HG03097 (cell line): ENCODE results near the gene XYLT1.

Experiments used
- ATAC-seq: cut with Tn5 transposase; IDR thresholded peaks from one replicate; pipeline ENCODE4 v1.9.1; 2021; ENCODE audit not compliant: unreplicated experiment, low FRiP score

Gene XYLT1

GRCh38 chr16:17173281-17173680 is 297.5 kb downstream of the XYLT1 start:
- ATAC-seq = no peak

DNA sequence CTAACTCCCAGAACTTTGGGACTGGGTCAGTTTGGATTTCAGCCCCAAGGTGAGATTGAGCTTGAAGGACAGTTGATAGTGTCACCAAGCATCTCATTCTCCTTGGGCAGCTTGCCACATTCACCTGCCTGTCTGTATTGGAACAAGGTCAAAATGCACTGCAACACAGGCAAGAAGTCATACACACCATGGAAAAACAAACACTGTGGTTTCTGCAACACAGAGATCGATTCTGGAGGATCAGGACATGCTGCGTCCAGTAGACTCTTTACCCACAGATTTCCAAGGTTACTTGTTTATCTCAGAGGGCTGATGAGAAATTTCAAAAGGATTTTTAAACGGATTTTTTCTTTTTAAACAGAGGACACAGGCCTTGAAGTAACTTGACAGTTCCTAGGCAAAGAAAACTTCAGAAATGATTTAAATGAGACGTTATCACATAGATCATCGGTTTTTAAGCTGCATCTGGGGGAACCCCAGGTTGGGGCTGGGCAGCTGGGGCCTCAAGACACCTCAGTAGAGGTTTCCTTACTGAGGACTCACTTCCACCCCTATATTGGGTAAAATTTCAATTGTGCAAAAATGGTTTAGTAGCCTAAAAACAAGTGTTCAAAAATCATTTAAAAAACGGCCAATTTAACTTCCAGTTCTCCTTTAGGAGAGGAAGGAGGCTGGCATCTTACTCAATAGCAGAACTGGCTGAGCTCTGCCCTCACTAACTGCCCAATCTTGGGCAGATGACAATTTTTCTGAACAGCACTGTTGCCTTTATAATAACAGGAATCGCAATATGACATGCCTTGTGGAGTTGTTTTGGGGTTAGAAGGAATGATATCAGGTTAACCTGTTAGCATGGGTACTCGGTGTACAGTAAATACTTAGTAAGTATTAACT is 299.3 kb downstream of the XYLT1 start:
- no peak for ATAC-seq

DNA sequence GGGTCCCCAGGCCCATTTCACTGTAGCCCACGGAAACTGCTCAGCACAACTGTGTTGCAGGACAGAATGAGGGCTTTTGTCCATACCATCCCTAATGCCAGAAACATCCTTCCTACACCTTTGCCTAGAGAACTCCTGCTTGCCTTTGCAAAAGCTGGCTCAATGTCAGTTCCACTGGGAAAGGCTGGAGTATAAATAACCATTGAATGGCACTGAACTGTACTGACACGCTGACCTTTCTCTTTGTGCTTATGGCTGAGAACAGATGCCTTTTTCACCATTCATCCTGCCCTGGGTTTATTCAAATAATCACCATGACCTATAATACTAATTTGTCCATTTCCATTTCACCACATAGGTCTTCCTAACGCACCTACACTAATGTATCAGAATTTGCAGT is 300.3 kb downstream of the XYLT1 start:
- ATAC-seq = no peak

DNA sequence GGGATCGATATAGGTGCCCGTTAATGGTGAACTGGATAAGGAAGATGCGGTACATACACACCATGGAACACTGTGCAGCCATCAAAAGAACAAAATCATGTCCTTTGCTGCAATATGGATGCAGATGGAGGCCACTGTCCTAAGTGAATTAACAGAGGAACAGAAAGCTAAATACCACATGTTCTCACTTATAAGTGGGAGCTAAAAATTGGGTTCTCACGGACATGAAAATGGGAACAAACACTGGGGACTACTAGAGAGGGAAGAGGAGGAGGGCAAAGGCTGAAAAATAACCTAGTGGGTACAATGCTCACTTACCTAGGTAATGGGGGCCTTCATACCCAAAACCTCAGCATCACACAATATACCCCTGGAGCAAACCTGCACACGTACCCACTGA is 302.6 kb downstream of the XYLT1 start:
- ATAC-seq = no peak

DNA sequence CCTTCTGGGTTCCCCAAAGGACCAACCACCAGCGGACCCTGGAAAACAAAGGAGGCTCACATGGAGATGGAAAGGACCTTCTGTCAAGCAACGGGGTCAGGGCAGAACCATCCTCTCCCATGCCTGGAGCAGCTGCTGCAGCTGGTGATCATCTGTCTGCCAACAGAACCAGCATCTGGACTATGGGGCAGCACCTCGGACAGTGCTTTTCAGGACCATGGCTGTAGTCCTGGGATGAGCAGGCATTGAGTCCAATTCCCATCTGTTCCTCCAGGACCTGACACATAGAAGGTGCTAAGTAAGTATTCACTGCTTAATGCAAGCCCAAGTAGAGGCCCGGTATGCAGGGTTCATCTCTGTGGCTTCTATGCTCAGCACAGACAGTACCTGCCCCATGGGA is 304.7 kb downstream of the XYLT1 start:
- ATAC-seq = no peak

- no peak for ATAC-seq
Observed at GRCh38 chr16:17162560-17162959, 308.2 kb downstream of the XYLT1 start.

DNA sequence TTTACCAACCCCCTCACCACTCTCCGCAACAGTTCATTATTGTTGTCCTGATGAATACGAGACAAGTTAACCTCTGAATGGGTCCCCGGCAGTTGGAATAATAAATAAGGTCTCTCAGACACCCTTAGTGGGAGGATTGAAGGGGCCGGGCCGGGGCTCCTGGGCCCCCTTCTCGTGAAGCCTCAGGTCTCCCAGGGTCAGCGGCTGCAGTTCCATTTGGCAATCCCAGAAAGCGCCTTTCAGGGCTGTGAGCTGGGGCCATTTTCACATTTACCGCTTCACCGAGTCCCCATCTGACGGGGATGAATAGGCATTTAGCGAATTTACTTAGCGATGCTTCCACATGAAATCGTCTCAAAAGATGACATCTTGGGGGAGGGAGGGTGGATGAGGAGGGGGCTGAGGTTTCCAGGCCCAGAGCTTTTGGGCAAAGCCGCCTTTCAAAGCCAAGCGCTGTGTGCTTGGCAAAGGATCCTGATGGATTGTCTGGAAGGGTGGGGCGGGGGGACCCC is 309.8 kb downstream of the XYLT1 start:
- no peak for ATAC-seq

DNA sequence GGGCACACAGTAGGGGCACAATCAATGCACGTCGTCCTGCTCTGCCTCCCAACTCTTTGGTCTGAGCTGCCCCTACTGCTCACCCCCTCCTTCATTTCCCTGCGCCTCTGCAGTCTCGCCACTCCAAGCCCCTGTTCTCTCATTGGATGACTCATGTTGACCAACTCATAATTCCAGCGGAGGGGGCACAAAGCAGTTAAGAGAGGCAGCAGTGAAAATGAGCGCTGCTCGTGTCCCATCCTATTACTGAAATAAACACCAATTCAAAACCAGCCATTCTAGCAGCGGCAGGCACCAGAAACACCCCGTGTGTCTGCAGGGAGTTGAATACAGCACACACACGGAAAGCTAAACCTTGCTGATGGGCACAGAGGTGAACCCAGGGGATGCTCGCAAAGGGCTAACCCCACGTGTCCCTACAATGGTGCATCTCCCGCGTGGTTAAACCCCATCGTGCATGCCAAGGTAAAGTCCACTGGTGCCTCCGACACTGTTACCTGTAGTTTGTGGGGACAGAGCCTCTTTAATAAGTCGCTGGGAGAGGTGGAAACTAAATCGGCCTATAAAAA is 310.4 kb downstream of the XYLT1 start:
- no peak for ATAC-seq

GRCh38 chr16:17159617-17160016 is 311.1 kb downstream of the XYLT1 start:
- no peak for ATAC-seq

DNA sequence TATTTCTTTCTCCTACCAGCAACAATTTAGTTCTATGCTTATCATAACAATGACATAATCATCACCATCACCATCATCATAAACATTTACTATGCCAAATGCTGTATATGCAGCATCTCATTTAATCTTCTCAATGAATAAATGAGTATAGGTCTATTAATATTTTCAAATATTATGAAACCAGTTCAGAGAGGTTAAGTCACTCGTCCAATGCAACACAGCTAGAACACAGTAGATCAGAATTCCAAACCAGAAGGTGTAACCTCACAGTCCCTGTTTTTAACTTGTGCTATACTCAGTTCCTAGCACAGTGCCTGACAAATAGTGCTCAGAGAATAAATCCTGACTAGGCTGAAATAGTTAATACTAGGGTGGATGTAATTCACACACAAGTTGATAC is 314.8 kb downstream of the XYLT1 start:
- ATAC-seq = no peak

GRCh38 chr16:17155485-17155884 is 315.3 kb downstream of the XYLT1 start:
- no peak for ATAC-seq

- no peak for ATAC-seq
Observed at GRCh38 chr16:17154981-17155380, 315.8 kb downstream of the XYLT1 start.

- ATAC-seq = no peak
Observed at GRCh38 chr16:17152311-17152710, 318.4 kb downstream of the XYLT1 start.

DNA sequence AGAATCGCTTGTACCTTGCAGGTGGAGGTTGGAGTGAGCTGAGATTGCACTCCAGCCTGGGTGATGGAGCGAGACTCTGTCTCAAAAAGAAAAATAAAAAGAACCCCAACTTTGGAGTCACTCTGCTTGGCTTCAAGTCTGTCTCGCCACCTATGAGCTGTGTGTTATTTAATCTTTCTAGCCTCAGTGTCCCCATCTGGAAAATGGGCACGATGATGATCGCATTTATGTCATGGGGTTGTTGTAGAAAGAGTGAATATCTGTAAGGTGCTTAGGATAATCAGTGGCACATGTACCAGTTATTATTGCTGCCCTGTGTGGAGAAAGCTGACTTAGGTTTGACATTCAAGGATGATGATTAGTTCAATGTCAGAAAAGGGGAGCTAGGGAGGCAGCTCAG is 319.4 kb downstream of the XYLT1 start:
- no peak for ATAC-seq

- ATAC-seq = no peak
Observed at GRCh38 chr16:17149904-17150483, 320.8 kb downstream of the XYLT1 start.

GRCh38 chr16:17147942-17148341 is 322.8 kb downstream of the XYLT1 start:
- no peak for ATAC-seq

- no peak for ATAC-seq
Observed at GRCh38 chr16:17145029-17145428, 325.7 kb downstream of the XYLT1 start.

- no peak for ATAC-seq
Observed at GRCh38 chr16:17144431-17144830, 326.3 kb downstream of the XYLT1 start.

DNA sequence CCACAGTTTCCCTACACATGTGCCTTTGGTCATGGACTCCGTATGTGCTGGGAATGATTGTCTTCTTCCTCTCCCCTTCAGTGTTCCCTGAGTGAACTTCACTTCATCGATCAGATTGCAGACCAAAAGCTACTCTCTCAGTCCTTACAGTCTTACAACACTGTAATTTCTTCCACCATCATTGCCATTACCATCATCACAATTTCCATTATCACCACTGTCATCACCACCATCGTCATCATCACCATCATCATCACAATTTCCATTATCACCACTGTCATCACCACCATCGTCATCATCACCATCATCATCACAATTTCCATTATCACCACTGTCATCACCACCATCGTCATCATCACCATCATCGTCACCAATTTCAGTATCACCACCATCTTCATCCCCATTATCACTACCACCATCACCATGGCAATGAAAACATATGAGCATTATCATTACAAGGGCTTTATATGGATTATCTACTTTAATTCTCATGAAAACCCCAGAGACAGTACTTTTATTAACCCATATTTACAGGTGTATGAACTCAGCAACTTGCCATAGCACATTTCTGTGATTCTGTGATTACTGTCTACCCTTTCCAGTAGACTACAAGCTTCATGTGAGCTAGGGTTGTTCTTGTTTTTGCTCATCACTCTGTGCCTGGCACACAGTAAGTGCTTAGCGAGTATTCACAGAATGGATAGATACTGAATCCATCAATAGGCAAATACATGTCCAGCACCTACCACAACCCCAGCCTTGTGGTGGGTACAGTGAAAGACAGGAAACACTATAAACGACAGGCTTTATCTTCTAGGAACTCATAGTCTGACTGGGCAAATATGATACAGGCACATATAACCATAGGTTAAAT is 327.0 kb downstream of the XYLT1 start:
- ATAC-seq = no peak

DNA sequence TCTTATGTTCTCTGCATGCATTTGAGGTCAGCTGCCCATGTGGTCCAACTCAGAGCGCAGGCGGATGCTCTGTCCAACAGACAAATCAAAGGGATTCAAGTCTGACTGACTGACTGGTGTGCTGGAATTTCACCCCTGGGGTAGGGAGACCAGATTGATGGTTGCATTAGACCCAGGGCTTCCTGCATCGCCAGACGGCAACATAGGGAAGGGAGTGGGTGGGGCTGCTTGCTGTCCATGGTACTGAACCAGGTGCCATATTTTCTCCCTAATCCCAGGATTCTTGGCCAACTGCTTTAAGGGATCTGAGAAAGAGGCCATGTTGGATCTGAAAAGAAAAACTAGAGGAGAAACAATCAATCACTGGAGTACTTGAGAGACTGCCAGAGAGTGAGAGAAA is 332.0 kb downstream of the XYLT1 start:
- ATAC-seq = no peak

- no peak for ATAC-seq
Observed at GRCh38 chr16:17135439-17135838, 335.3 kb downstream of the XYLT1 start.
